GM19455 (cell line): ENCODE data around the gene GPR42.
"Not testable (repeated sequence)": the region's sequence is repeated elsewhere in the genome, so short reads cannot be mapped to it uniquely, and the experiment has no call there.

Experiments
- ATAC-seq: cut with Tn5 transposase; IDR thresholded peaks from one replicate; pipeline ENCODE4 v1.9.1; 2021; ENCODE audit not compliant: unreplicated experiment

Gene GPR42

DNA sequence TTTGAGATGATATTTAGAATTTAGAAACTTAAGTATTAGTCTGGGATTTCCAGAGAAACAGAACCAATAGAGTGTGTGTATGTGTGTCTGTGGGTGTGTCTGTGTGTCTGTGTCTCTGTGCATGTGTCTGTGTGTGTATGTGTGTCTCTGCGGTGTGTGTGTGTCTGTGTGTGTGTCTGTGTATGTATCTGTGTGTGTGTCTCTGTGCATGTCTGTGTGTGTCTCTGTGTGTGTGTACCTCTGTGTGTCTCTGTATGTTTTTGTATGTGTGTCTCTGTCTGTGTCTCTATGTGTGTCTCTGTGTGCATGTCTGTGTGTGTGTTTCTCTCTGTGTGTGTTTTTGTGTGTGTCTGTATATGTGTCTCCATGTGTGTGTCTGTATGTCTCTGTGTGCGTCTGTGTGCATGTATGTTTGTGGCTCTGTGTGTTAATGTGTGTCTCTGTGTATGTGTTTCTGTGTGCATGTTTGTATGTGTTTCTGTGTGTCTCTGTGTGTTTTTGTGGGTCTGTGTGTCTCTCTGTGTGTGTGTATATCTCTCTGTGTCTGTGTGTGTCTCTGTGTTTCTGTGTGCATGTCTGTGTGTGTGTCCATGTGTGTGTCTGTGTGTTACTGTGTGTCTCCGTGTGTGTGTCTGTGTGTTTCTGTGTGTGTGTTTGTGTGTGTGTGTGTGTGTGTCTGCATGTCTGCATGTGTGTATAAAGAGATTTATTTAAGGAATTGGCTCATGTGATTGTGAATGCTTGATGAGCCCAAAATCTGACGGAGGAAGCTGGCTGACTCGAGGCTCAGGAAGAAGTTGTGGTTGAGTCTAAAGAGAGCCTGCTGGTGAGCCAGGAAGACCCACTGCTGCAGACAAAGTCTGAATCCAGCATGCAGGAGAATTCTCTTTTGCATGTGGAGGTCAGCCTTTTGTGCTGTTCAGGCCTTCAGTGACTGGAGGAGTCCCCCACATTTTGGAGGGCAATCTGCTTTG is 22.2 kb downstream of the GPR42 start:
- no peak for ATAC-seq

DNA sequence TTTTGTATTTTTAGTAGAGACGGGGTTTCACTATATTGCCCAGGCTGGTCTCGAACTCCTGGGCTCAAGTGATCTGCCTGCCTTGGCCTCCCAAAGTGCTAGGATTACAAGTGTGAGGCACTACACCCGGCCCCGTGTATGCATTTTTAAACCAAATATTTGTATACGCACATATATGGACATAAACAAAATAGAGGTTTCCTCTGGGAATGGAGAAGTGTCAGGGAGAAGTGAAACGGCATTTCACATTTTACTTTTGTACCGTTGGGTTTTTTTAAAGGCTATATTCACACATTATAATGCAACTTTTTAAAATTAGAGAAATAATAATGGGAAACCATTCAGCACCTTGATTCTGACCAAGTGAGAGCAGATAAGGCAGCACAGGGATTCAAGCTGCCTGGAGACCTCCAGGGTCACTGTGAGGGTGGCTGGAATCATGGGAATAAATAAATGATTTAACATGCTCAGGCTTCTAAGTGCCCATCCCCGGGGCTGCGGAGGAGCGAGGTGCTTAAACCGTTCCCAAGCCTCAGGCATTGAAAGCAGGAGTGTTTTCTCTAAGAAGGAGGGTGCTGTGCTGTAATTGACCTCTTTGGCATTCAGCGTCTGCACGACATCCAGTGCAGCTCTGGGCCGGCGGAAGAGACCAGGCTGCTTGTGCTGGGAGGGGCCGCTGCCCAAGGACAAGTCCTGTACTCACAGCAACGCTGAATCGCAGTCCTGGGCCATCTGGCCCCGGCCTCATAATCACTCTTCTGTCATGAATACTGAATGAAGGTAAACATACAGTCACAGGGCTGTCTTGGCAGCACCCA is 24.7 kb downstream of the GPR42 start:
- ATAC-seq, result no peak

DNA sequence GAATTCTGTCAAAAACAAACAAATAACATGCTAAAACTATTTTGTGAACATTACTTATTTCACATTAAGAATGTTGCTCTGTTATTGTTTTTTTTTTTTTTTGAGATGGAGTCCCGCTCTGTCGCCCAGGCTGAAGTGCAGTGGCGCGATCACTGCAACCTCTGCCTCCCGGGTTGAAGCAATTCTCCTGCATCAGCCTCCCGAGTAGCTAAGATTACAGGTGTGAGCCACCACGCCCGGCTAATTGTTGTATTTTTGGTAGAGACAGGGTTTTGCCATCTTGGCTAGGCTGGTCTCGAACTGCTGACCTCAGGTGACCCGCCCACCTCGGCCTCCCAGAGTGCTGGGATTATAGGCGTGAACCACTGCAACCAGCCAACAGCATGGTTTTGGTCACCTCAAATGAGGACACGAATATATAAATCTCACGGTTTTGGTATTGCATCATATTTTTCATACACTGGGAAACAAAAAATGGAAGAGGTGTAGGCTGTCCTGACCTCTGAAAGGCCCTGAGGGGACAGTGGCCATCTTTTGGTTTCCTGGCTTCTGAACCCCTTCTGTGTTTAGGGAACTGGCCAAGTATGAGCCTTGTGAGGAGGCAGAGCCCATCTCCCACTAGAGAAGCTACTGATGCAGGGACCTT is 25.5 kb downstream of the GPR42 start:
- ATAC-seq, result no peak

DNA sequence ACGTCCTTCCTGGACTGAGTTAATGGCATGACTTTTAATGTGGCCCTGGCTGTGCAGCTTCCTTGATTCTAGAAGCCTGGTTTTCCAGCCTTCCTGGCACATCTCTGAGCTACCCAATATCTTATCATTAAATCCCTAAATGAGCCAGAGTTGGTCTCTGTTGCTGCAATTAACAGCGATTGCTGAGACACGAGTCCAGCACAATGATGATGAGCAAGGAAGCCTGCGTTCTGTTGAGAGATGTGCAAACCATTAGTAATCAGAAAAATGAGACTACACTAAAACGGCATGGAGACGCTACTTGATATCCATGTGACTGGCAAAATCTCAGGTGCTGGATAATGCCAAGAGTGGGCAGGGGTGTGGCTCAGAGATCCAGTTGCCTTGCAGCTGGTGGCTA is 26.2 kb downstream of the GPR42 start:
- ATAC-seq, result no peak

DNA sequence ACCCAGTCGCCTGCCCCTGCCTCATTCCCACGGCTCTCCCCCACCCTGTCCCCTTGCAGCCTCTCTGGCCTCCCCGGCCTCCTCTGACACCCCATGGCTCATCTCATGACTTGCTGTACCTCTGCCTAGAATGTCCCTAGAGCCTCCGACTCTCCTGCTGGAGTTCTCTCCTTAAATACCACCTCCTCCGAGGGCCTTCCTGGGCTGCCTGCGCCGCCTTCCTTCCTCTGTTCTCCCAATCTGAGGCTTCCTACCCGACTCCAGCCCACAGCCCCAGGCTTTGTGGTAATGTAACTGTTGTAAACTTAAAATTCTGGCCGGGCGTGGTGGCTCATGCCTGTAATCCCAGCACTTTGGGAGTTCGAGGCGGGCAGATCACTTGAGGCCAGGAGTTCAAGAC is 27.7 kb downstream of the GPR42 start:
- no peak for ATAC-seq

DNA sequence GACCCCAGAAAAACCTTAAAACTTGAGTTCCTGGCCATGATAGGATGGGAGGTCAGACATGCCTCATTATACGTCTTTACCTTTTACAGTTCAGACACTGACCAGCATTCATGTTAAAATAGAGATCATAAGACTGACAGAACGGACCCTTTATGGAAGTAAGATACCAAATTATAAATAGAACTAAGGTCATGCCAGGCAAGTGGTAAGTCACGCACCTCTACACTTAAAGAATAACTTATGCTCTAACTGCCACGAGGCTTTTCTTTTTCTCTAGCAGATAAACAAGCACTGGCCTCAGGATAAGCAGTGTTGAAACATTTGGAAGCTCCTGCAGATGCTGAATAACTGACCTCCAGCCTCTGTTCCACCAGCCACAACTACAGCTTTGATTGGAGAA is 28.4 kb downstream of the GPR42 start:
- no peak for ATAC-seq

DNA sequence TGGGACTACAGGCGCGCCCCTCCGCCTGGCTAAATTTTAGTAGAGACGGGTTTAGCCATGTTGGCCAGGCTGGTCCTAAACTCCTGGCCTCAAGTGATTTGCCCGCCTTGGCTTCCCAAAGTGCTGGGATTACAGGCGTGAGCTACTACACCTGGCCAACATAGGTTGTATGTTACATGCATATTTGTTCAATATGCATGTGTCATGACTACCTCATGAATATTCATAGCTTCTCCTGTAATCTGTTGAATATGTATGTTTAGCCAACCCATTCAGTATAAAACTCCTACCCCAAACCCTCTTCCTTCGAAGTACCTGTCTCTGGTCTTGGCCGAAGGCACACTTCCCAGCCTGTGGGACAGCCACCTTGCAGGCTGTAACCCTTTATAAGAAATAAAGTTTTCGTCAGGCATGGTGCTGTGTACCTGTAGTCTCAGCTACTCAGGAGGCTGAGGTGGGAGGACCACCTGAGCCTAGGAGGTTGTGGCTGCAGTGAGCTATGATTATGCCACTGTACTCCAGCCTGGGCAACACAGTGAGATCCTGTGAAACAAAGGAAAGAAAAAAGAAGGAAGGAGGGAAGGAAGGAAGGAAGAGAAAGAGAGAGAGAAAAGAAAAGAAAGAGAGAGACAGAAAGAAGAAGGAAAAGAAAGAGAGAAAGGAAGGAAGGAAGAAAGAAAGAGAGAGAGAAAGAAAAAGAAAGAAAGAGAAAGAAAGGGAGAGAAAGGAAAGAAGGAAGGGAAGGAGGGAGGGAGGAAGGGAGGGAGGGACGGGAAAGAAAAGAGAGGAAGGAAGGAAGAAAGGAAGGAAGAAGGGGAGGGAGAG is 29.3 kb downstream of the GPR42 start:
- no peak for ATAC-seq

DNA sequence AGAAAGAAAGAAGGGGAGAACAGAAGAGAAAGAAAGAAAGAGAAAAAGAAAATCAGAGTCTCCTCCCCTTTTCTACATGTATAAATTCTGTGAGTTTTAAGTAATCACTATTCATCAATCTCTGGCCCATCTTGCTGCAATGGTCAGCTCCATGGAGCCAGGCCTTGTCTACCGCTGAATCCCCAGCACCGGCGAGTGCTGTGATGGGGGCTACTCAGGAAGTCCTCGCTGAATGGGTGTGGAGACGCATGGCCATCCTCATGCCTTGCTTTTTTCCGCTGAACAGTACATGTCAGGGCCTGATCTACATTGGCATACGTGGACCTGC is 29.9 kb downstream of the GPR42 start:
- no peak for ATAC-seq

DNA sequence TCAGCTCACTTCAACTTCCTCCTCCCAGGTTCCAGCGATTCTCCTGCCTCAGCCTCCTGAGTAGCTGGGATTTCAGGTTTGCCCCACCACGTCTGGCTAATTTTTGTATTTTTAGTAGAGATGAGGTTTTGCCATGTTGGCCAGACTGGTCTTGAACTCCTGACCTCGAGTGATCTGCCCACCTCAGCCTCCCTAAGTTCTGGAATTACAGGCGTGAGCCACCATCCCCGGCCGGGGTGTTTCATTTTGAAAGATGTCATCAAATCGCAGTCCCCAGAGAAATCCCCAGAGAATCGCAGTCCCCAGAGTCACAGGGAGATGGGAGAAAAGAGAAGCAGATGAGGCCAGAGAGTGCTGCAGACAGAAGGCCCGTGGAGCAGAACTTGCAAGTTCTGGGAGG is 30.5 kb downstream of the GPR42 start:
- not testable (repeated sequence) for ATAC-seq

DNA sequence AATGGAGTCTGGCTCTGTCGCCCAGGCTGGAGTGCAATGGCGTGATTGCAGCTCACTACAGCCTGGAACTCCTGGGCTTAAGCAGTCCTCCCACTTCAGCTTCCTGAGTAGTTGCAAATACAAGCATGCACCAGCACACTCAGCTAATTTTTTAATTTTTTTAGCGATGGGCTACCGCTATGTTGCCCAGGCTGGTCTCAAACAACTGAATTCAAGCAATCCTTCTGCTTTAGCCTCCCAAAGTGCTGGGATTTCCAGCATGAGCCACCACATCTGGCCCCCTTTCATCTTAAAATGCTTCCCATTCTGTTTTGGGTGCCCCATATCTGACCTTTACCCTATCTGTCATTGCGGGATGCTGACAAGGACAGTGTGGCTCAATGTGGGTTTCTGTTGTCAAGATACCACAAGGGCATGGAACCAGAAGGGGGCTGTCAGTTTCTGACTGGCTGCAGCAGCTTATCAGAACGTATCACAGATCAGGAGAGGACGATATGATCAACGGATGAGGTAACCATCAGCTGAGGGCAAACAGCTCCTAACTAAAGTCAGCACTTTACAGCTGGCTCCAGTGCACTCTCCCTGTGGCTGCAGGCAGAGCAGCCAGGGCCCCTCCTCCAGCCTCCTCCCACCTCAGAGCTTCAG is 32.4 kb downstream of the GPR42 start:
- no peak for ATAC-seq

DNA sequence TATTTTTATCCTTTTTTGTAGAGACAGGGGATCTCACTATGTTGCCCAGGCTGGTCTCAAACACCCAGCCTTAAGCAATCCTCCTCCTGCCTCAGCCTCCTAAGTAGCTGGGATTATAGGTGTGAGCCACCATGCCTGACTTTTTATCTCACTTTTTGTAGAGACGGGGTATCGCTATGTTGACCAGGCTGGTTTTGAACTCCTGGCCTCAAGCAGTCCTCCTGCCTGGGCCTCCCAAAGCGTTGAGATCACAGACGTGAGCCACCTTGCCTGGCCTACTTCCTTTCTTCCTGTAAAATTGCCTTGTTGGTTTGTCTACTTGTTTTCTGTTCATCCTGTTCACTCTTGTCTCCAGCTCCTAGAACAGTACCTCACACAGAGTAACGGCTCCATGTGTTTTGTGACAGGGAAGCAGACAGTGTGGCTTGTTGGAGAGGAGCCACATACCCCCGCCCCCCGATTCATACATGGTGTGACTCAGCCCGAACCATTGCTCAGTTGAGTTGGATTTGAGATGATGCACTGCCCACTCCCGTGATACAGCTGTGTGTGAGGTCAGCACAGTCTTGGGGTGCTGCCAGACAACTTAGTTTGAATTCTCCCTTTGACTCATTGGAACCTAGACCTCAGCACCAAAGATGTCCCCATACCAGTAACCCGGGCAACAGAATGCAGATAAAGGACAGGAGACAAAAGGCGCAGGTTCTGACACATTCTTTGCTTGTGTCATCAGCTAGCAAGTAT is 34.2 kb downstream of the GPR42 start:
- no peak for ATAC-seq

DNA sequence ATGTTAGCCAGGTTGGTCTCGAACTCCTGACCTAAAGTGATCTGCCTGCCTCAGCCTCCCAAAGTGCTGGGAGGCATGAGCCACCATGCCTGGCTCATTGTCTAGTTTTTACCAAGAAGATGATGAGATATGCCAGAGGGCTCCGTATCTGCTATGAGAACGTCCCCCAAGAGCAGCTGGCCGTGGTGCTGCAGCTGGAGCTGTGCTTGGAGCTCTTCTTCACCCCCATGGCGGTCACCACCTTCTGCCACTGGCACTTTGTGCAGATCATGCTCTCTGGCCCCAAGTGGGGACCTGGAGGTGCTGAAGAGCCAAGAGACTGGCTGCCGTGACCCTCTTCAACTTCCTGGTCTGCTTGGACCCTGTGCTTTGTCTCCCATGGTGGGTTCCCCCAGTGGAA is 36.8 kb downstream of the GPR42 start:
- ATAC-seq, result no peak

DNA sequence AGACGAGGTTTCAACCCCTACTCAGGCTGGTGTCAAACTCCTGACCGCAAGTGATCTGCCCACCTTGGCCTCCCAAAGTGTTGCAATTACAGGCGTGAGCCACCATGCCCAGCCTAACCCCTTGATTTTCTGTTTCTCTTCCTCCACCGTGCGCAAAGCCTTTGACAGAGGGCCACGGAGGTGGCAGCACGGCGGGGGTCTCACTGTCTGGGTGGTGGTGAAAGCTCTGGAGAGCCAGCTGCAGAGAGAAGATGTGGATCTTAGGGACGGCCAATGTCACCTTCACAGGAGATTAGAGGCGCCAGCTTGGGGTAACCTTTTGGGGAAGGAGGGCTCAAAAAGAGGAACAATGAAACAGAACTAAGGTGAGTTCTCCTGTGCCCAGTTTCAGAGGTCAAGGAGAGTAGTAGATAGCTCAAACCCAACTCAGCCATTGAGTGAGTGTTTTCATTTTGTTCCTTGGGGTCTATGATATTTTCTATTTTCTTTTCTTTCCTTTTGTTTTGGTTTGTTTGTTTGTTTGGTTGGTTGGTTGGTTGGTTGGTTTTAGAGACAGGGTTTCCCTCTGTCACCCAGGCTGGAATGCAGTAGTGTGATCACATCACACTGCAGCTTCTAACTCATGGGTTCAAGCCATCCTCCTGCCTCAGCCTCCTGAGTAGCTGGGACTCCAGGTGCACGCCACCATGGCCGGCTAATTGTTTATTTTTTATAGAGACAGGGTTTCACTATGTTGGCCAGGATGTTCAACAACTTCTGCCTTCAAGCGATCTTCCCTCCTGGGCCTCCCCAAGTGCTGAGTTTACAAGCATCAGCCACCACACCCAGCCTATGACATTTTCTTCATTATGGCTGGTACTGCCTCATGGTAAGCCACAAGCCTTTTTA is 37.7 kb downstream of the GPR42 start:
- ATAC-seq, result no peak

DNA sequence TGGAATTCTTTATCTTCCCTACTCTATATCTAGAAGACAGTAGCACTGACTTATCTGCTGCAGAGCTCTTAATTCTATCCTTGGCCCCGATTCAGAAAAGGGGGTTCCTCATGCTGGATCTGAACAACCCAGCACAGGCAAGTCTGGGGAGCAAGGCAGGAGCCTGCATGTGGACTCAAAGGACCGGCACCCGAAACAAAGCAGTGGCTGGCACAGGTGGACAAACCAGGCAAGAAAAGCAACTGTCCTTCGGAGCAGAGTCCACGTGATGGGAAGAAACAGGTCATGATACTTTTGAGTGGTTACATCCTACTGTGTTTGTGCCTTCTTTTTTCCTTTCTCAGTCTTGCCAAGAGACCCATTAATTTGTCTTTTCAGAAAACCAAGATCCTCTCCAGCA is 38.3 kb downstream of the GPR42 start:
- no peak for ATAC-seq

DNA sequence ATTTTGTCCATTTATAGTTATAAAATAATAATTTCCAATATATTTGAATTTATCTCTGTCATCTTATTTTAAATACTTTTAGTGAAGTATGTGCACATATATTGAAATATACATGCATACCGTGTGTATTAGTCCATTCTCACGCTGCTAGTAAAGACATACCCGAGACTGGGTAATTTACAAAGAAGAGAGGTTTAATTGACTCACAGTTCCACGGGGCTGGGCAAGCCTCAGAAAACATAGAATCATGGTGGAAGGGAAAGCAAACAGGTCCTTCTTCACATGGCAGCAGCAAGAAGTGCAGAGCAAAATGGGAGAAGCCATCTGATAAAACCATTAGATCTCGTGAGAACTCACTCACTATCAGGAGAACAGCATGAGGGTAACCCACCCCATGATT is 39.6 kb downstream of the GPR42 start:
- ATAC-seq, result no peak

DNA sequence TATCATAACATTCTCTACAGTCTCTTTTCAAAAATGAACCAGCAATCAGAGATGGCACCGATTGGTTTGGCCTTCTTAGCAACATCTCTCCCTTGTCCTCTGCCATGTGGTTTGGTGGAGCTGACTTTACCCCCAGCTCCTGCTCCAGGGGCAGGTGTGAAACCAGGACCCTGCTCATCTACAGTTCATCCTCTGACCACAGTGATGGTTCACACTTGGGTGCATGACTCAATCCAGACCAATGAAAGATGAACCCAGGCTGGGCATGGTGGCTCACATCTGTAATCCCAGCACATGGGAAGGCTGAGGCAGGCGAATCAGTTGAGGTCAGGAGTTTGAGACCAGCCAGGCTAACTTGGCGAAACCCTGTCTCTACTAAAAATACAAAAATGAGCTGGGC is 43.6 kb downstream of the GPR42 start:
- ATAC-seq, result no peak

DNA sequence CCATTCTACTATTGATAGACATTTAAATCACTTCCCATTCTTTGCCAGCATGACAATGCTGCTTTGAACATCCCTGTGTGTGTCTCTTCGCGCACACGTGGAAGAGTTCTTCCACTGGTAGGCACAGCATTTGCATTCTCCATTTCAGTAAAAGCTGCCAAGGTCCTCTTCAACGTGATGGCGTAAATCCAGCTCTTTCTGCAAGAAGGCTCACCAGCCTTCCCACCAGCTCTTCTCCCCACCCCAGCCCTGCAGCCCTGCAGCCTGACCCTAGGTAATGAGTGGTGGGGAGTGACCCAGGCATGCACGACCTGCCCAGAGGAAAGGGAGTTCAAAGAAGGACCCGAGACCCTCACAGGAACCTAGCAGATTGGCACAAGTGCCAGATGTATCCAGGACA is 45.5 kb downstream of the GPR42 start:
- ATAC-seq, result no peak

DNA sequence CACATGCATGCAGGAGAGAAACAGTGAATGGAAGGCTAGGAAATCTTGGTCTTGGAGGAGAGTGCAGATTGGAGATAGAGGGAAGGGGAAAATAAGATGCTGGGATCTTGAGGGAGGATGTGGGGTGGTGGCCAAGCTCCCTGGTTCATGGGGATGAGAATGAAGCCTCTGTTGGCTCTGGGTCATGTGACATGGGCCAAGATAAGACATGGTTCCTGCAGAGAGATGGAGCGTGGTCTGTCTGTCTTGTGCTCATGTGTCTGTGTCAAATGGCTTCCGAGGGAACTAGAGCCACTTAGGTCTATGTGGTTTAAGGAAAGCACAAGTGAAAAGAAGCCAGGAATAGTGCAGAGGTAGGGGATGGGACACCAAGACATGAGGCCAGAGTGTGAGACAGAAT is 46.4 kb downstream of the GPR42 start:
- ATAC-seq, result no peak
